AG09319 (cell line): ENCODE measurements around the gene C3orf22.

ENCODE experiments used
- DNase-seq: peaks from one replicate; pipeline ENCODE4 v3.0.0-alpha.2; 2010; ENCODE audit warnings: low read depth; ENCODE audit errors: extremely low read depth
- TF ChIP-seq, protein P1 (sequence below): IDR thresholded peaks from 2 replicates; pipeline ENCODE4 v1.5.1; 2011; ENCODE audit warnings: low read depth, mild to moderate bottlenecking, inconsistent platforms, low read length, moderate library complexity

C3orf22 gene

DNA sequence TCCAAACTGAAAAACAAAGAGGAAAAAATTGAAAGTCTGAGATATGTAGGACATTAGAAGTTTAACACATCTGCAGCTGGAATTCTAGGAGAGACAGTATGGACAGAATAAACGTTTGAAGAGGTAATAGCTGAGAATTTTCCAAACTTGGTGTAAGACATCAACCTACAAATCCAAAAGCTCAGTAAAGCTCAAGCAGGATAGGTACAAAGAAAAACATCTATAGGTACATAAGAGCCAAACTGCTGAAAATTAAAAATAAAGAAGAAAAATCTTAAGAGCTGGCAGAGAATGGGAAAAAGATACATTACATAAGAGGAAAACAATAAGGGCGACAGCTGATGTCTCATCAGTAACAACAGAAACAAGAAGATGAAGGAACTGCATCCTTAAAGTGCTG, 22.8 kb upstream of the C3orf22 start:
- DNase-seq: no peak
- TF ChIP-seq, protein P1, sequence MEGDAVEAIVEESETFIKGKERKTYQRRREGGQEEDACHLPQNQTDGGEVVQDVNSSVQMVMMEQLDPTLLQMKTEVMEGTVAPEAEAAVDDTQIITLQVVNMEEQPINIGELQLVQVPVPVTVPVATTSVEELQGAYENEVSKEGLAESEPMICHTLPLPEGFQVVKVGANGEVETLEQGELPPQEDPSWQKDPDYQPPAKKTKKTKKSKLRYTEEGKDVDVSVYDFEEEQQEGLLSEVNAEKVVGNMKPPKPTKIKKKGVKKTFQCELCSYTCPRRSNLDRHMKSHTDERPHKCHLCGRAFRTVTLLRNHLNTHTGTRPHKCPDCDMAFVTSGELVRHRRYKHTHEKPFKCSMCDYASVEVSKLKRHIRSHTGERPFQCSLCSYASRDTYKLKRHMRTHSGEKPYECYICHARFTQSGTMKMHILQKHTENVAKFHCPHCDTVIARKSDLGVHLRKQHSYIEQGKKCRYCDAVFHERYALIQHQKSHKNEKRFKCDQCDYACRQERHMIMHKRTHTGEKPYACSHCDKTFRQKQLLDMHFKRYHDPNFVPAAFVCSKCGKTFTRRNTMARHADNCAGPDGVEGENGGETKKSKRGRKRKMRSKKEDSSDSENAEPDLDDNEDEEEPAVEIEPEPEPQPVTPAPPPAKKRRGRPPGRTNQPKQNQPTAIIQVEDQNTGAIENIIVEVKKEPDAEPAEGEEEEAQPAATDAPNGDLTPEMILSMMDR: no peak

DNA sequence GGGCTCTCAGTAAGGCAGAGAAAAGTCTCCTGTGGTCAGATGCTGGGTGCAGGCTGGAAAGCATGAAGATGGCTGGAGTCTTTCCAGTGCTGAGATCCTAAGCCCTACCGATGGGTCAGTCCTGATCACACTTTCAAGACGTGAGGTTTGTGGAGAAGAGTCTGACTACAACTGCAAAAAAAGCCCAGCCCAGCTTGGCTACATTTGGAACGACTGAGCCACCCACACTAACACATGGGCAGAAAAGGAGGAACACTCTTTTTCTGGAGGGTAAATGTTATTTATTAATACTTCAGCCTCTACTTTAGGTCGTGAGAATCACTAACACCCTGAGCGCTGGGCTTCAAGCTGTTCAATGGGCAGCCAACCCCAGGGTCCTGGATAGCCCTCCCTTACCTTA, 22.0 kb upstream of the C3orf22 start:
- DNase-seq: no peak
- TF ChIP-seq, protein P1: no peak

DNA sequence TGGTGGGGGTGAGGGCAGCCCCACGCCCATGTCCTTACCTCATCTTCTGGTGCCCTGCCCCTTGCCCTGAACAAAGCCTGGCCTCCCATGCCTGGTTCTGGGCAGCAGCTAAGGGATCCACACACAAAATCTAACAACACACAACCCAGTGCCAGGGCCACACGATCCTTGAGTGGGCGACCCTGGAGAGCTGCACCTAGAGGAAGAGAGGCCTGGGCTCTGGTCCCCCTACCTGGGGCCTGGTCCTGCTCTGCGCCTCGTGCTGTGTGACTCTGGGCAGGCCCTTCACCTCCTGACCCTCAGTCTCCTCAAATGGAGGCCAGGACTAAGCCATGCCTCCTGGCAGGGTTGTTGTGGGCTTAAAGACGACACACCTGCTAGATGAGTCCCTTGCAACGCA, 20.0 kb upstream of the C3orf22 start:
- DNase-seq: no peak
- TF ChIP-seq, protein P1: no peak

DNA sequence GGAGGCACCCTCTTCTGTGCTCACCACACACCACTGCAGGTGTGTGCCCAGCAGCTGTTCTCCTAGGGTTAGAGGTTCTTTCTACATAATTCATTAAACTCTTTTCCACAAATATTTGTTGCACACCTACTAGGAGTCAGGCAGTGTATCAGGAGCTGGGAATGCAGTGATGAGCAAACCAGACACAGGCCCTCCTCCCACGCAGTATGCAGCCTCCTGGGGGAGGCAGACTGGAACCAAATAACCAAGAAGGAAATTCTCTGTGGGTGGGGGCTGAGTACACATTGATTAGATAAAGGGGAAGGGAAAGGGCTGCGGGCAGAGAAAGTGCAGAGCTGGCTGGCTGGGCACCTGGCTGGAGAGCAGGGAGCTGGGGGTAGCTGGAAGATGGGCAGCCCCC, 18.5 kb upstream of the C3orf22 start:
- DNase-seq: no peak
- TF ChIP-seq, protein P1: no peak

DNA sequence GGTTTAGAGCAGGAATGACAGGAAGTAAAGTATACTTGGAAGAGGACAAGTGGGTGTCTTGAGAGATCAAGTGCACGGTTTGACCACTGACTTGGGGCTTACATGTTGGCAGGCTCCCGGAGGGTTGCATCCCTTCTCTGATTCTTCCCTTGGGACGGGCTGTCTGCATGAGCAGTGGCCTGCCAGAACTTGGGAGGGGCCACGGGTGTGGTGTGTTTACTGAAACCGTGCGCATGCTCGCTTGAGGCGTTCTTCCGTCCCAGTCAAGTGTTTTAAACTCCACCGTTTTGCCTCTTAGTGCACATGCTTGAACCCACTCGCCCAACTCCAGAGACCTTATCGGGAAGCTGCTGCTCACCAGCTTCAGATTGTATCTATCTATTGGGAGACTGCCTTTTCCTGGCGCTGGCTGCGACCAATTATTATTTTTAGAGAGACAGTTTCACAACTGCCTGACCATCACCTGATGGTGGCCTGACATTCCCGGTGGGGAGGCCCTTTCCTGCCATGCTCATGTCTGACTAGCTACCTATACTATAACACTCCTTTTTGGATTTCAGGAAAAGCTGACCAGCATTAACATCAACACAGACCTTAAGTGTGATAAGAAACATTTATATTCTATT, 14.9 kb upstream of the C3orf22 start:
- TF ChIP-seq, protein P1: no peak
- DNase-seq: no peak

DNA sequence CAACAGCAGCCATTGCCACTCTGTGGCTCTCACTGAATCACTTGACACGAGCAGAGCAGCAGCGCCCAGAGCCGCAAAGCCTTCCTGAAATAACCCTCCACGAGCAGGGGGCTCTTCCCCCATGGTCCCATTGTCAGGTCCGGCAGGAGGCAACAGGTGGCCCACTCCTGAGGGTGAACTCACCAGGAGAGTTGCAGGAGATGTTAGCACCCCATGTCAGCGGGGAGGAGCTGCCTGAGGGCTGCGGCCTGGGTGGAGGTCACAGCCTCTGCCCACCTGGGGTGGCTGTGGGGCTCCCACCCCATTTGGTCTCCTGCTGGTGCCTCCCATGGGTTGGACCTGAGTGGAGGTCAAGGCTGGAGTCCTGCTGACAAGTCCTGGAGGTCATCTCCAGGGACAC, 12.3 kb upstream of the C3orf22 start:
- TF ChIP-seq, protein P1: no peak

DNA sequence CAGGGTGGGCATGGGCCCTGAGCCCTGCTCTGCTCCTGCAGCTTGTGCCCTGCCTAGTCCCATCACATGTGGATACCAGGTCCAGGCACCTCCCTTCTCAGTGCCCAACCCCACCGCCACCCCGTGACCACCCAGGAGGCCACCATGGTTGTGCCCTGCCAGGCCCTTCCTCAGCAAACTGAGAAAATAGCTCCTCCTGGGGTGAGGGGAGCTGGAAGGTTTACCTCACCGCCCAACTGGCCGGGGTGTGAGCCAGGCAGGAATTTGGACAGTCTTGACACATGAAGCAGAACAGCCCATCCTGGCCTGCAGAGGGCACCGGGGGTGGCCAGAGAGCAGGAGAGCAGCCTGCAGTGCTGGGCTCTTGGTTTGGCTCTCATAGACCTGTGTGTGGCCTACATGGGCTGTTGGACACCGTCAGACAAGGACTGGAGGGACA, 11.4 kb upstream of the C3orf22 start:
- DNase-seq: no peak
- TF ChIP-seq, protein P1: no peak

More for the DNA sequence above, 12.3 kb upstream of the C3orf22 start:
- DNase-seq: no peak
